Liver (tissue), 9 donors: ENCODE measurements around the gene ENTREP3. TPM values are rescaled to one million over a fixed set of nuclear protein-coding genes. Genes with fewer than 3 reads are reported as not detected.

Source experiments
- DNase-seq: peaks from one replicate; pipeline ENCODE4 v3.0.0-alpha.2; 2017; ENCODE audit warnings: low spot score
- H3K27ac ChIP-seq, 2 donors: one replicate each; pipeline ENCODE4 v1.7.0; 2013; ENCODE audit warnings: inconsistent platforms in 2 of 2, low read length in 2 of 2, control low read depth in 1 of 2, low read depth in 1 of 2, mild to moderate bottlenecking in 1 of 2
- H3K27me3 ChIP-seq, 4 donors: one replicate each; pipeline versions ENCODE4 v1.6.1 to v1.7.0; 2013; ENCODE audit warnings: low read length in 3 of 4, inconsistent platforms in 1 of 4, mild to moderate bottlenecking in 1 of 4, moderate library complexity in 1 of 4; ENCODE audit not compliant: control insufficient read depth in 4 of 4, insufficient read depth in 4 of 4
- H3K36me3 ChIP-seq, 4 donors: one replicate each; pipeline versions ENCODE4 v1.6.1 to v1.7.0; 2013; ENCODE audit warnings: low read length in 3 of 4, mild to moderate bottlenecking in 3 of 4, low read depth in 1 of 4, moderate library complexity in 1 of 4; ENCODE audit not compliant: control insufficient read depth in 4 of 4, insufficient read depth in 3 of 4
- H3K4me1 ChIP-seq, 4 donors: one replicate each; pipeline versions ENCODE4 v1.6.1 to v1.7.0; 2013; ENCODE audit warnings: low read length in 3 of 4, mild to moderate bottlenecking in 3 of 4, moderate library complexity in 1 of 4; ENCODE audit not compliant: control insufficient read depth in 4 of 4, insufficient read depth in 4 of 4
- H3K4me3 ChIP-seq, 3 donors: one replicate each; pipeline versions ENCODE4 v1.6.1 to v1.7.0; 2013; ENCODE audit warnings: low read length in 3 of 3, control low read depth in 1 of 3, low read depth in 1 of 3, mild to moderate bottlenecking in 1 of 3
- H3K9ac ChIP-seq, 2 donors: one replicate each; pipeline ENCODE4 v1.7.0; 2013; ENCODE audit warnings: low read length in 2 of 2, mild to moderate bottlenecking in 2 of 2, moderate library complexity in 2 of 2, control low read depth in 1 of 2, low read depth in 1 of 2
- H3K9me3 ChIP-seq, 4 donors: one replicate each; pipeline versions ENCODE4 v1.6.1 to v1.7.0; 2013; ENCODE audit warnings: low read length in 3 of 4; ENCODE audit not compliant: control insufficient read depth in 4 of 4
- ATF3 ChIP-seq: IDR thresholded peaks from 2 replicates; pipeline ENCODE4 v1.6.1; 2016; ENCODE audit warnings: antibody characterized with exemption
- EGR1 ChIP-seq, 2 donors: IDR thresholded peaks; 2 replicates each; pipeline ENCODE4 v1.6.1; 2016 to 2018; ENCODE audit warnings: antibody characterized with exemption in 2 of 2, low read depth in 2 of 2
- FOXA1 ChIP-seq: IDR thresholded peaks from 2 replicates; pipeline ENCODE4 v1.6.1; 2016; ENCODE audit warnings: antibody characterized with exemption
- FOXA2 ChIP-seq: IDR thresholded peaks from 2 replicates; pipeline ENCODE4 v1.6.1; 2016; ENCODE audit warnings: antibody characterized with exemption
- GABPA ChIP-seq, 2 donors: IDR thresholded peaks in 1 of 2; conservative IDR thresholded peaks in 1 of 2; 2 replicates each; pipeline ENCODE4 v1.6.1; 2016; ENCODE audit warnings: antibody characterized with exemption in 2 of 2, mild to moderate bottlenecking in 1 of 2, moderate library complexity in 1 of 2
- HNF4A ChIP-seq, 2 donors: conservative IDR thresholded peaks; 2 replicates each; pipeline ENCODE4 v1.6.1; 2016; ENCODE audit warnings: antibody characterized with exemption in 2 of 2, mild to moderate bottlenecking in 2 of 2
- HNF4G ChIP-seq: IDR thresholded peaks from 2 replicates; pipeline ENCODE4 v1.6.1; 2016; ENCODE audit warnings: antibody characterized with exemption
- JUND ChIP-seq, 2 donors: IDR thresholded peaks; 2 replicates each; pipeline ENCODE4 v1.6.1; 2016; ENCODE audit warnings: antibody characterized with exemption in 2 of 2
- MAX ChIP-seq: IDR thresholded peaks from 2 replicates; pipeline ENCODE4 v1.6.1; 2016; ENCODE audit warnings: antibody characterized with exemption
- NR2F2 ChIP-seq: IDR thresholded peaks from 2 replicates; pipeline ENCODE4 v1.6.1; 2016; ENCODE audit warnings: antibody characterized with exemption
- RAD21 ChIP-seq, 2 donors: IDR thresholded peaks; 2 replicates each; pipeline ENCODE4 v1.6.1; 2016; ENCODE audit warnings: antibody characterized with exemption in 2 of 2, mild to moderate bottlenecking in 2 of 2
- RXRA ChIP-seq, 2 donors: IDR thresholded peaks; 2 replicates each; pipeline ENCODE4 v1.6.1; 2017 to 2018; ENCODE audit warnings: antibody characterized with exemption in 2 of 2, mild to moderate bottlenecking in 1 of 2
- SP1 ChIP-seq: IDR thresholded peaks from 2 replicates; pipeline ENCODE4 v1.6.1; 2018; ENCODE audit warnings: antibody characterized with exemption, mild to moderate bottlenecking
- TAF1 ChIP-seq: conservative IDR thresholded peaks from 2 replicates; pipeline ENCODE4 v1.6.1; 2016; ENCODE audit warnings: antibody characterized with exemption, mild to moderate bottlenecking
- YY1 ChIP-seq: IDR thresholded peaks from 2 replicates; pipeline ENCODE4 v1.6.1; 2016; ENCODE audit warnings: antibody characterized with exemption, mild to moderate bottlenecking
- WGBS: extraction: QIAGEN DNeasy Blood & Tissue Kit; methylation state at CpG from one replicate; pipeline ENCODE4 v1.1.7; 2013; 5-methylcytosine and 5-hydroxymethylcytosine counted together
- polyA plus RNA-seq, 2 donors: library from polyadenylated mRNA; stranded (reverse) in 1 of 2; unstranded in 1 of 2; fragments of 200-250 nt in 1 of 2; fragments of >200 nt in 1 of 2; fragmentation: Nextera tagmentation in 1 of 2; extraction: Ambion mirVana in 1 of 2; gene quantifications; one replicate each; pipeline versions ENCODE4 v1.2.1 to v1.2.3, GENCODE V29; 2013 to 2015
- total RNA-seq, 2 donors: library from RNA; depleted of rRNA; stranded (reverse); fragments of >200 nt; gene quantifications; one replicate each; pipeline ENCODE4 v1.2.3, GENCODE V29; 2014
- TF ChIP-seq, protein P1 (sequence below): IDR thresholded peaks from 2 replicates; pipeline ENCODE4 v1.6.1; 2016; ENCODE audit warnings: antibody characterized with exemption
- TF ChIP-seq, protein P2 (sequence below): IDR thresholded peaks from 2 replicates; pipeline ENCODE4 v1.6.1; 2016; ENCODE audit warnings: antibody characterized with exemption, mild to moderate bottlenecking
- donor health status: healthy.
- donor health status: healthy.
- donor health status: healthy.
- donor health status: healthy.
- donor health status: healthy.

The ENTREP3 gene
- total RNA-seq (1 to 10 TPM; 3.3 to 3.8 TPM), polyA plus RNA-seq (1 to 10 TPM; 2.8 to 7.9 TPM)

GRCh38 chr1:155255243-155256007 lies at the start of gene ENTREP3:
ENTREP3 (minus strand) TSS chr1:155255483; CDS start chr1:155254877, 606 bp downstream.
- peak; percentile 87 for DNase-seq
- H3K27ac ChIP-seq = peak within 1 kb of the TSS; percentile 82
- H3K9me3 ChIP-seq = no peaks in the 10 kb centered on the region
- peaks cover 2 to 34% (median 23%) of the 10 kb centered on the region in 4 donors for H3K4me1 ChIP-seq
- H3K36me3 ChIP-seq = peaks cover 0 to 13% (median 5%) of the 10 kb centered on the region in 4 donors
- no peaks in the 10 kb centered on the region for H3K27me3 ChIP-seq
- TF ChIP-seq, protein P1, sequence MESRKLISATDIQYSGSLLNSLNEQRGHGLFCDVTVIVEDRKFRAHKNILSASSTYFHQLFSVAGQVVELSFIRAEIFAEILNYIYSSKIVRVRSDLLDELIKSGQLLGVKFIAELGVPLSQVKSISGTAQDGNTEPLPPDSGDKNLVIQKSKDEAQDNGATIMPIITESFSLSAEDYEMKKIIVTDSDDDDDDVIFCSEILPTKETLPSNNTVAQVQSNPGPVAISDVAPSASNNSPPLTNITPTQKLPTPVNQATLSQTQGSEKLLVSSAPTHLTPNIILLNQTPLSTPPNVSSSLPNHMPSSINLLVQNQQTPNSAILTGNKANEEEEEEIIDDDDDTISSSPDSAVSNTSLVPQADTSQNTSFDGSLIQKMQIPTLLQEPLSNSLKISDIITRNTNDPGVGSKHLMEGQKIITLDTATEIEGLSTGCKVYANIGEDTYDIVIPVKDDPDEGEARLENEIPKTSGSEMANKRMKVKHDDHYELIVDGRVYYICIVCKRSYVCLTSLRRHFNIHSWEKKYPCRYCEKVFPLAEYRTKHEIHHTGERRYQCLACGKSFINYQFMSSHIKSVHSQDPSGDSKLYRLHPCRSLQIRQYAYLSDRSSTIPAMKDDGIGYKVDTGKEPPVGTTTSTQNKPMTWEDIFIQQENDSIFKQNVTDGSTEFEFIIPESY = no peak
- TF ChIP-seq HNF4G (no peak), MAX (no peak), YY1 (peak; percentile 92), GABPA (IDR thresholded peaks at IDR 0.05 in 1 of 2, conservative IDR thresholded peaks at IDR 0.05 in 1 of 2) (peak in 1 of 2 donors; percentile 58), FOXA2 (no peak), JUND (IDR thresholded peaks at IDR 0.05) (no peak), HNF4A (conservative IDR thresholded peaks at IDR 0.05) (no peak), FOXA1 (no peak), NR2F2 (peak; percentile 40), SP1 (no peak)
- TF ChIP-seq, protein P2, sequence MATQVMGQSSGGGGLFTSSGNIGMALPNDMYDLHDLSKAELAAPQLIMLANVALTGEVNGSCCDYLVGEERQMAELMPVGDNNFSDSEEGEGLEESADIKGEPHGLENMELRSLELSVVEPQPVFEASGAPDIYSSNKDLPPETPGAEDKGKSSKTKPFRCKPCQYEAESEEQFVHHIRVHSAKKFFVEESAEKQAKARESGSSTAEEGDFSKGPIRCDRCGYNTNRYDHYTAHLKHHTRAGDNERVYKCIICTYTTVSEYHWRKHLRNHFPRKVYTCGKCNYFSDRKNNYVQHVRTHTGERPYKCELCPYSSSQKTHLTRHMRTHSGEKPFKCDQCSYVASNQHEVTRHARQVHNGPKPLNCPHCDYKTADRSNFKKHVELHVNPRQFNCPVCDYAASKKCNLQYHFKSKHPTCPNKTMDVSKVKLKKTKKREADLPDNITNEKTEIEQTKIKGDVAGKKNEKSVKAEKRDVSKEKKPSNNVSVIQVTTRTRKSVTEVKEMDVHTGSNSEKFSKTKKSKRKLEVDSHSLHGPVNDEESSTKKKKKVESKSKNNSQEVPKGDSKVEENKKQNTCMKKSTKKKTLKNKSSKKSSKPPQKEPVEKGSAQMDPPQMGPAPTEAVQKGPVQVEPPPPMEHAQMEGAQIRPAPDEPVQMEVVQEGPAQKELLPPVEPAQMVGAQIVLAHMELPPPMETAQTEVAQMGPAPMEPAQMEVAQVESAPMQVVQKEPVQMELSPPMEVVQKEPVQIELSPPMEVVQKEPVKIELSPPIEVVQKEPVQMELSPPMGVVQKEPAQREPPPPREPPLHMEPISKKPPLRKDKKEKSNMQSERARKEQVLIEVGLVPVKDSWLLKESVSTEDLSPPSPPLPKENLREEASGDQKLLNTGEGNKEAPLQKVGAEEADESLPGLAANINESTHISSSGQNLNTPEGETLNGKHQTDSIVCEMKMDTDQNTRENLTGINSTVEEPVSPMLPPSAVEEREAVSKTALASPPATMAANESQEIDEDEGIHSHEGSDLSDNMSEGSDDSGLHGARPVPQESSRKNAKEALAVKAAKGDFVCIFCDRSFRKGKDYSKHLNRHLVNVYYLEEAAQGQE = peak; percentile 21
- peak within 1 kb of the TSS in 1 of 2 donors; percentile 36 for H3K9ac ChIP-seq
- 3% methylated on average over 54 of the region's 54 CpGs for WGBS
- H3K4me3 ChIP-seq = peak within 1 kb of the TSS; percentile 64 to 84 (median 65)

DNA sequence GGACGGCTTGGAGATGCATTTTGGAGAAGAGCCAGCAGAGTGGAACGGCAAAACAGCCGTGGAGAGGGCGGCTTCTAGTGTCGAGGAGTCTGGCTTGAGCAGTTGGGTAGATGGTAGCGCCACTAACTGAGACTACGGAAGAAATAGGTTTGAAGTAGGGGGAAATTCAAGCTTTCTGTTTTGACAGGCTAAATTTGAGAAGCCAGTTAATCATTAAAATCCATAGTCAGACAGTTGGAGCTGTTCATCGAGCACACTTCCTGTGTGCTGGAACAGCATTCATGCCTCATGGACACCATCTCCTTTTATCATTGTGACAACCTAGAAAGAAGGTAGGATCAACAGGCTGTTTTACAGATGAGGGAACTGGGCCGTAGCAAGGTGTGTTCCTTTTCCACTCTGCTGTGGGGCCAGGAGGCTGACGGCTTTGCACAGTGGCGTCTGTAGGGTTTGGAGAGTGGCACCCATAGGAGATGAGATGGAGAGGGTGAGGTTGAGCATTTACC lies 49.3 kb upstream of the ENTREP3 start:
- Histone ChIP-seq H3K36me3 (no peaks in the 10 kb centered on the region), H3K27me3 (no peaks in the 10 kb centered on the region), H3K4me3 (peak overlapping the region; percentile 10 to 64 (median 55)), H3K4me1 (peaks cover 10 to 46% (median 25%) of the 10 kb centered on the region in 4 donors), H3K27ac (peak overlapping the region; percentile 87 to 93), H3K9ac (peak overlapping the region; percentile 21 to 47), H3K9me3 (no peaks in the 10 kb centered on the region)
- DNase-seq = no peak
- 34% methylated on average over 11 of the region's 11 CpGs for WGBS
- TF ChIP-seq GABPA (IDR thresholded peaks at IDR 0.05 in 1 of 2, conservative IDR thresholded peaks at IDR 0.05 in 1 of 2) = no peak
- no peak for TF ChIP-seq NR2F2
- peak; percentile 72 for TF ChIP-seq YY1
- TF ChIP-seq RXRA (IDR thresholded peaks at IDR 0.05) = peak in 1 of 2 donors; percentile 12
- TF ChIP-seq RAD21 (IDR thresholded peaks at IDR 0.05) = no peak
- TF ChIP-seq, protein P2 = peak; percentile 67
- TF ChIP-seq JUND (IDR thresholded peaks at IDR 0.05) = no peak
- TF ChIP-seq EGR1 (IDR thresholded peaks at IDR 0.05; ENCODE audit: low read depth in 2 of 2) = no peak
- peak; percentile 49 for TF ChIP-seq SP1
- no peak for TF ChIP-seq MAX
- no peak for TF ChIP-seq HNF4G
- TF ChIP-seq HNF4A (conservative IDR thresholded peaks at IDR 0.05) = peak; percentile 11 to 31
- TF ChIP-seq FOXA1 = no peak
- TF ChIP-seq, protein P1 = peak; percentile 30
- TF ChIP-seq TAF1 = no peak
- TF ChIP-seq ATF3 = no peak
